Myocyte (in vitro differentiated cells): Measurements from ENCODE around the gene PIP5K1A. TPM values are rescaled to one million over a fixed set of nuclear protein-coding genes. Genes with fewer than 3 reads are reported as not detected.
"Not testable (repeated sequence)": the region's sequence is repeated elsewhere in the genome, so short reads cannot be mapped to it uniquely, and the experiment has no call there.

Experiments
- DNase-seq: peaks from one replicate; pipeline ENCODE4 v3.0.0-alpha.2; 2012; ENCODE audit warnings: low read depth
- total RNA-seq: library from RNA; depleted of rRNA; stranded (reverse); fragments of >200 nt; gene quantifications from 2 replicates; pipeline ENCODE4 v1.2.3, GENCODE V29; 2014

Gene PIP5K1A
- total RNA-seq, 1 donor from 2014 or later: 40.4 TPM

- DNase-seq: peak; percentile 93
Measured at GRCh38 chr1:151189637-151190445, 8.5 kb upstream of the PIP5K1A start, which contains the start of gene VPS72. VPS72 (minus strand) TSS chr1:151190197; CDS start chr1:151190121, 76 bp downstream.

- no peak for DNase-seq
Measured at GRCh38 chr1:151192047-151192446, 6.3 kb upstream of the PIP5K1A start.

GRCh38 chr1:151193304-151193703, 5.0 kb upstream of the PIP5K1A start:
- DNase-seq: no peak

GRCh38 chr1:151193856-151194255, 4.5 kb upstream of the PIP5K1A start:
- DNase-seq: no peak

- DNase-seq: peak; percentile 67
Measured at GRCh38 chr1:151194894-151195594, 3.3 kb upstream of the PIP5K1A start.

GRCh38 chr1:151196292-151196800, 2.0 kb upstream of the PIP5K1A start:
- DNase-seq: peak; percentile 93

GRCh38 chr1:151197863-151198253, 494 bp upstream of the PIP5K1A start:
- no peak for DNase-seq

- peak; percentile 30 for DNase-seq
Measured at GRCh38 chr1:151199873-151200581, 1.7 kb downstream of the PIP5K1A start.

GRCh38 chr1:151205381-151205965, 7.1 kb downstream of the PIP5K1A start:
- DNase-seq: not testable (repeated sequence)

GRCh38 chr1:151210830-151211229, 12.5 kb downstream of the PIP5K1A start:
- no peak for DNase-seq

GRCh38 chr1:151211972-151212705, 13.8 kb downstream of the PIP5K1A start:
- no peak for DNase-seq

- DNase-seq: no peak
Measured at GRCh38 chr1:151213560-151213959, 15.2 kb downstream of the PIP5K1A start.

GRCh38 chr1:151221616-151222015, 23.3 kb downstream of the PIP5K1A start:
- DNase-seq: no peak

- DNase-seq: peak; percentile 70
Measured at GRCh38 chr1:151222130-151222529, 23.8 kb downstream of the PIP5K1A start.

GRCh38 chr1:151235235-151235634, 36.9 kb downstream of the PIP5K1A start:
- no peak for DNase-seq

- no peak for DNase-seq
Measured at GRCh38 chr1:151237678-151238466, 39.5 kb downstream of the PIP5K1A start.

GRCh38 chr1:151238467-151238739, 40.1 kb downstream of the PIP5K1A start:
- peak; percentile 82 for DNase-seq

GRCh38 chr1:151242442-151242841, 44.1 kb downstream of the PIP5K1A start:
- DNase-seq: no peak

GRCh38 chr1:151243683-151244216, 45.4 kb downstream of the PIP5K1A start:
- DNase-seq: no peak

- no peak for DNase-seq
Measured at GRCh38 chr1:151246786-151247185, 48.4 kb downstream of the PIP5K1A start.
